WTC11 (cell line): Measurements from ENCODE around the gene COG4. TPM values are rescaled to one million over a fixed set of nuclear protein-coding genes. Genes with fewer than 3 reads are reported as not detected.

Experiments
- ATAC-seq: fragments of 200-7000 bp; cut with Tn5 transposase; 2 replicates; pipeline ENCODE4 v1.10.0; 2021; ENCODE audit warnings: mild to moderate bottlenecking, moderate library complexity
- CTCF ChIA-PET: fragments of 300-600 bp; sonication (Branson Sonifier 250); formaldehyde crosslinking; loops from one replicate; lab custom pipeline; 2021; ENCODE audit warnings: antibody characterized with exemption; lab: Charles Lee
- POLR2A ChIA-PET: fragments of 350-600 bp; sonication (Branson Sonifier 250); formaldehyde crosslinking; loops from one replicate; lab custom pipeline; 2021; ENCODE audit warnings: antibody characterized with exemption; lab: Charles Lee
- DNase-seq: peaks from one replicate; pipeline ENCODE4 v3.0.0; 2021; ENCODE audit warnings: low spot score
- H3K27ac Mint-ChIP-seq: 2 replicates; pipeline ENCODE4 v1.8.0; 2021; ENCODE audit warnings: mixed read lengths
- H3K27me3 Mint-ChIP-seq: 2 replicates; pipeline ENCODE4 v1.8.0; 2021; ENCODE audit warnings: low read depth, mild to moderate bottlenecking, moderate library complexity, mixed read lengths
- H3K36me3 Mint-ChIP-seq: 2 replicates; pipeline ENCODE4 v1.8.0; 2021; ENCODE audit warnings: mixed read lengths
- H3K4me1 Mint-ChIP-seq: 2 replicates; pipeline ENCODE4 v1.8.0; 2022; ENCODE audit warnings: mixed read lengths
- H3K4me3 Mint-ChIP-seq: 2 replicates; pipeline ENCODE4 v1.8.0; 2021; ENCODE audit warnings: mild to moderate bottlenecking, moderate library complexity, mixed read lengths
- H3K9me3 Mint-ChIP-seq: 2 replicates; pipeline ENCODE4 v1.8.0; 2021; ENCODE audit warnings: mixed read lengths
- ETV6 ChIP-seq: sonication (generic); formaldehyde crosslinking; IDR thresholded peaks from 2 replicates; pipeline ENCODE4 v1.8.1; 2022; ENCODE audit warnings: mild to moderate bottlenecking, missing genetic modification reagents
- GTF2I ChIP-seq: fragments of 250-450 bp; sonication (Bioruptor Pico); conservative IDR thresholded peaks from 2 replicates; pipeline ENCODE4 v1.4.0; 2021; ENCODE audit warnings: mild to moderate bottlenecking
- KAT7 ChIP-seq: sonication (generic); formaldehyde crosslinking; IDR thresholded peaks from 2 replicates; pipeline ENCODE4 v1.8.1; 2023; ENCODE audit warnings: missing genetic modification reagents, mild to moderate bottlenecking, borderline replicate concordance
- NFATC4 ChIP-seq: fragments of 250-450 bp; sonication (Bioruptor Pico); IDR thresholded peaks from 2 replicates; pipeline ENCODE4 v1.9.0; 2021; ENCODE audit warnings: mild to moderate bottlenecking
- NR2C2 ChIP-seq: sonication (generic); formaldehyde crosslinking; IDR thresholded peaks from 2 replicates; pipeline ENCODE4 v1.8.0; 2022; ENCODE audit warnings: mild to moderate bottlenecking, missing genetic modification reagents
- SP1 ChIP-seq: sonication (generic); formaldehyde crosslinking; conservative IDR thresholded peaks from 2 replicates; pipeline ENCODE4 v1.8.1; 2022; ENCODE audit warnings: missing genetic modification reagents
- ZBTB21 ChIP-seq: sonication (generic); formaldehyde crosslinking; IDR thresholded peaks from 2 replicates; pipeline ENCODE4 v1.8.1; 2023; ENCODE audit warnings: mild to moderate bottlenecking, missing genetic modification reagents, borderline replicate concordance
- ZNF317 ChIP-seq: sonication (generic); formaldehyde crosslinking; IDR thresholded peaks from 2 replicates; pipeline ENCODE4 v1.8.1; 2023; ENCODE audit warnings: low read depth, mild to moderate bottlenecking, moderate library complexity, missing genetic modification reagents, borderline replicate concordance
- ZNF423 ChIP-seq: fragments of 250-450 bp; sonication (Bioruptor Pico); IDR thresholded peaks from 2 replicates; pipeline ENCODE4 v2.1.2; 2022; ENCODE audit warnings: mild to moderate bottlenecking, moderate library complexity
- total RNA-seq: library from RNA; stranded (reverse); gene quantifications from 3 replicates; pipeline ENCODE4 v1.2.3, GENCODE V29; 2021
- TF ChIP-seq, protein P1 (sequence below): sonication (generic); formaldehyde crosslinking; IDR thresholded peaks from 2 replicates; pipeline ENCODE4 v1.8.1; 2023; ENCODE audit warnings: mild to moderate bottlenecking, missing genetic modification reagents, borderline replicate concordance
- TF ChIP-seq, protein P2 (sequence below): sonication (generic); formaldehyde crosslinking; IDR thresholded peaks from 2 replicates; pipeline ENCODE4 v1.8.1; 2023; ENCODE audit warnings: mild to moderate bottlenecking, missing genetic modification reagents
- TF ChIP-seq, protein P3 (sequence below): sonication (generic); formaldehyde crosslinking; IDR thresholded peaks from 2 replicates; pipeline ENCODE4 v1.8.1; 2022; ENCODE audit warnings: missing genetic modification reagents, borderline replicate concordance
- TF ChIP-seq, protein P4 (sequence below): sonication (generic); formaldehyde crosslinking; IDR thresholded peaks from 2 replicates; pipeline ENCODE4 v1.8.1; 2023; ENCODE audit warnings: mild to moderate bottlenecking, missing genetic modification reagents
- TF ChIP-seq, protein P5 (sequence below): fragments of 250-450 bp; sonication (Bioruptor Pico); IDR thresholded peaks from 2 replicates; pipeline ENCODE4 v1.8.0; 2021; ENCODE audit warnings: mild to moderate bottlenecking

COG4 gene
- total RNA-seq, 1 experiment from 2014 or later, result 56.6 TPM

DNA sequence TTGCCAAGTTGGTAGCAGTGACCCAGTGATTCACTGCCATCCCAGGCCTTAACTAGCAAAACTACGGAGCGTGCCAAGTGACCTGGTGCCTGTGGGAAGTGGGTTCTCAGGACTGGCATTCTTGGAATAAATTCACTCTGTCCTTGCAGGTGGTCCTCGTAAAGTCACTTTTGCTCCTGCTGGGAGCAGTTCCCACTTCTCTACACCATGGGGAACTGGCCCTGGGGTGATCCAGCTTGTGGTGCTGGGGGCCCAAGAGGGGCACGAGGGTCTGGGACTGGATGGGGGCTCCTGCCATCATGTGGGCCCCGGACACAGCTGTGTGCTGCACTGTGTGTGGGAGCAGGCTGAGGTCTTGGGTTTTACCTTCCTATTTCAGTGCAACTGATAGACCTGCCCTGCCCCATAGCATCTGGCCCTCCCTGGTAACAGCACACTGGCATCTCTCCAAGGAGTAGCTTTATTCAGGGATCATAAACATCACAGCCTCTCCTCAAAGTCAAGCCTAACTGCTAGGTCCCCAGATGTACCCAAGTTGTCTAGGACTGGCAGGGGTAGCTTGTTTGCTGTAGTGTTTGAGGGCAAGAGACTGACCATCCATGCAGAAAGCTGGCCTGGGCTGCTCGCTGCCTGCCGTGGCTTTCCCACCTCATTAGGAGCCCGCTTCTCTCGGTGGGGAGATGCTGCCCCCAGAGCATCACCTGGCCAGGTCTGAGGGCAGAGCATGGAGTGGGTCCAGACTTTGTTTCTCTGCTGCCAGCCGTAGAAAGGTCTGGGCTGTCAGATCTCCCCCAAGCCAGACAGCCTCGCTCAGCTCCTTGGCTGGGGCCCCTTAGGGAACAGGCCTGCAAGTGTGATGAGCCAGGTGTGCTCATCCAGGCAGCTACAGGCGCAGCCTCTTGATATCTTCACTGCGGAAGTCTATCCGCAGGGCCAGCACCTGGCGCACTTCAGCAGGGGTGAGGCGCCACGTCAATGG lies 42.9 kb downstream of the COG4 start:
- no peaks in the 10 kb centered on the region for H3K27me3 Mint-ChIP-seq
- H3K9me3 Mint-ChIP-seq, result no peaks in the 10 kb centered on the region
- no peak overlapping the region for H3K27ac Mint-ChIP-seq
- POLR2A ChIA-PET, result no interaction called here
- ATAC-seq, result no peak
- H3K4me1 Mint-ChIP-seq, result 0 out of 2 replicates have a peak, but pooled peaks cover 3% of the 10 kb centered on the region
- TF ChIP-seq ZBTB21 (CRISPR knock-in tag) (no peak), NR2C2 (CRISPR knock-in tag) (no peak), ZNF423 (CRISPR knock-in tag) (no peak), ZNF317 (CRISPR knock-in tag) (no peak), SP1 (no peak), KAT7 (CRISPR knock-in tag) (no peak), ETV6 (CRISPR knock-in tag) (no peak), NFATC4 (CRISPR knock-in tag) (no peak), GTF2I (CRISPR knock-in tag) (no peak)
- TF ChIP-seq, protein P1, sequence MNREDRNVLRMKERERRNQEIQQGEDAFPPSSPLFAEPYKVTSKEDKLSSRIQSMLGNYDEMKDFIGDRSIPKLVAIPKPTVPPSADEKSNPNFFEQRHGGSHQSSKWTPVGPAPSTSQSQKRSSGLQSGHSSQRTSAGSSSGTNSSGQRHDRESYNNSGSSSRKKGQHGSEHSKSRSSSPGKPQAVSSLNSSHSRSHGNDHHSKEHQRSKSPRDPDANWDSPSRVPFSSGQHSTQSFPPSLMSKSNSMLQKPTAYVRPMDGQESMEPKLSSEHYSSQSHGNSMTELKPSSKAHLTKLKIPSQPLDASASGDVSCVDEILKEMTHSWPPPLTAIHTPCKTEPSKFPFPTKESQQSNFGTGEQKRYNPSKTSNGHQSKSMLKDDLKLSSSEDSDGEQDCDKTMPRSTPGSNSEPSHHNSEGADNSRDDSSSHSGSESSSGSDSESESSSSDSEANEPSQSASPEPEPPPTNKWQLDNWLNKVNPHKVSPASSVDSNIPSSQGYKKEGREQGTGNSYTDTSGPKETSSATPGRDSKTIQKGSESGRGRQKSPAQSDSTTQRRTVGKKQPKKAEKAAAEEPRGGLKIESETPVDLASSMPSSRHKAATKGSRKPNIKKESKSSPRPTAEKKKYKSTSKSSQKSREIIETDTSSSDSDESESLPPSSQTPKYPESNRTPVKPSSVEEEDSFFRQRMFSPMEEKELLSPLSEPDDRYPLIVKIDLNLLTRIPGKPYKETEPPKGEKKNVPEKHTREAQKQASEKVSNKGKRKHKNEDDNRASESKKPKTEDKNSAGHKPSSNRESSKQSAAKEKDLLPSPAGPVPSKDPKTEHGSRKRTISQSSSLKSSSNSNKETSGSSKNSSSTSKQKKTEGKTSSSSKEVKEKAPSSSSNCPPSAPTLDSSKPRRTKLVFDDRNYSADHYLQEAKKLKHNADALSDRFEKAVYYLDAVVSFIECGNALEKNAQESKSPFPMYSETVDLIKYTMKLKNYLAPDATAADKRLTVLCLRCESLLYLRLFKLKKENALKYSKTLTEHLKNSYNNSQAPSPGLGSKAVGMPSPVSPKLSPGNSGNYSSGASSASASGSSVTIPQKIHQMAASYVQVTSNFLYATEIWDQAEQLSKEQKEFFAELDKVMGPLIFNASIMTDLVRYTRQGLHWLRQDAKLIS, result no peak
- TF ChIP-seq, protein P2, sequence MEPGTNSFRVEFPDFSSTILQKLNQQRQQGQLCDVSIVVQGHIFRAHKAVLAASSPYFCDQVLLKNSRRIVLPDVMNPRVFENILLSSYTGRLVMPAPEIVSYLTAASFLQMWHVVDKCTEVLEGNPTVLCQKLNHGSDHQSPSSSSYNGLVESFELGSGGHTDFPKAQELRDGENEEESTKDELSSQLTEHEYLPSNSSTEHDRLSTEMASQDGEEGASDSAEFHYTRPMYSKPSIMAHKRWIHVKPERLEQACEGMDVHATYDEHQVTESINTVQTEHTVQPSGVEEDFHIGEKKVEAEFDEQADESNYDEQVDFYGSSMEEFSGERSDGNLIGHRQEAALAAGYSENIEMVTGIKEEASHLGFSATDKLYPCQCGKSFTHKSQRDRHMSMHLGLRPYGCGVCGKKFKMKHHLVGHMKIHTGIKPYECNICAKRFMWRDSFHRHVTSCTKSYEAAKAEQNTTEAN (CRISPR knock-in tag), result no peak
- TF ChIP-seq, protein P3, sequence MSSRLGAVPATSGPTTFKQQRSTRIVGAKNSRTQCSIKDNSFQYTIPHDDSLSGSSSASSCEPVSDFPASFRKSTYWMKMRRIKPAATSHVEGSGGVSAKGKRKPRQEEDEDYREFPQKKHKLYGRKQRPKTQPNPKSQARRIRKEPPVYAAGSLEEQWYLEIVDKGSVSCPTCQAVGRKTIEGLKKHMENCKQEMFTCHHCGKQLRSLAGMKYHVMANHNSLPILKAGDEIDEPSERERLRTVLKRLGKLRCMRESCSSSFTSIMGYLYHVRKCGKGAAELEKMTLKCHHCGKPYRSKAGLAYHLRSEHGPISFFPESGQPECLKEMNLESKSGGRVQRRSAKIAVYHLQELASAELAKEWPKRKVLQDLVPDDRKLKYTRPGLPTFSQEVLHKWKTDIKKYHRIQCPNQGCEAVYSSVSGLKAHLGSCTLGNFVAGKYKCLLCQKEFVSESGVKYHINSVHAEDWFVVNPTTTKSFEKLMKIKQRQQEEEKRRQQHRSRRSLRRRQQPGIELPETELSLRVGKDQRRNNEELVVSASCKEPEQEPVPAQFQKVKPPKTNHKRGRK (CRISPR knock-in tag), result no peak
- TF ChIP-seq, protein P4, sequence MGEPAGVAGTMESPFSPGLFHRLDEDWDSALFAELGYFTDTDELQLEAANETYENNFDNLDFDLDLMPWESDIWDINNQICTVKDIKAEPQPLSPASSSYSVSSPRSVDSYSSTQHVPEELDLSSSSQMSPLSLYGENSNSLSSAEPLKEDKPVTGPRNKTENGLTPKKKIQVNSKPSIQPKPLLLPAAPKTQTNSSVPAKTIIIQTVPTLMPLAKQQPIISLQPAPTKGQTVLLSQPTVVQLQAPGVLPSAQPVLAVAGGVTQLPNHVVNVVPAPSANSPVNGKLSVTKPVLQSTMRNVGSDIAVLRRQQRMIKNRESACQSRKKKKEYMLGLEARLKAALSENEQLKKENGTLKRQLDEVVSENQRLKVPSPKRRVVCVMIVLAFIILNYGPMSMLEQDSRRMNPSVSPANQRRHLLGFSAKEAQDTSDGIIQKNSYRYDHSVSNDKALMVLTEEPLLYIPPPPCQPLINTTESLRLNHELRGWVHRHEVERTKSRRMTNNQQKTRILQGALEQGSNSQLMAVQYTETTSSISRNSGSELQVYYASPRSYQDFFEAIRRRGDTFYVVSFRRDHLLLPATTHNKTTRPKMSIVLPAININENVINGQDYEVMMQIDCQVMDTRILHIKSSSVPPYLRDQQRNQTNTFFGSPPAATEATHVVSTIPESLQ, result no peak
- TF ChIP-seq, protein P5, sequence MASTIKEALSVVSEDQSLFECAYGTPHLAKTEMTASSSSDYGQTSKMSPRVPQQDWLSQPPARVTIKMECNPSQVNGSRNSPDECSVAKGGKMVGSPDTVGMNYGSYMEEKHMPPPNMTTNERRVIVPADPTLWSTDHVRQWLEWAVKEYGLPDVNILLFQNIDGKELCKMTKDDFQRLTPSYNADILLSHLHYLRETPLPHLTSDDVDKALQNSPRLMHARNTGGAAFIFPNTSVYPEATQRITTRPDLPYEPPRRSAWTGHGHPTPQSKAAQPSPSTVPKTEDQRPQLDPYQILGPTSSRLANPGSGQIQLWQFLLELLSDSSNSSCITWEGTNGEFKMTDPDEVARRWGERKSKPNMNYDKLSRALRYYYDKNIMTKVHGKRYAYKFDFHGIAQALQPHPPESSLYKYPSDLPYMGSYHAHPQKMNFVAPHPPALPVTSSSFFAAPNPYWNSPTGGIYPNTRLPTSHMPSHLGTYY (CRISPR knock-in tag), result no peak
- CTCF ChIA-PET, result interaction anchor here (0.5 to 5.3 kb wide), 2 partner anchors 10 to 76 kb away, joined by 5 to 22 read pairs; no protein-coding TSS in a partner anchor
- H3K4me3 Mint-ChIP-seq, result no peak overlapping the region
- H3K36me3 Mint-ChIP-seq, result peaks cover 6% of the 10 kb centered on the region; the same call in 1 of the 2 replicates
- DNase-seq, result no peak
